Measurements from ENCODE around the gene TNFRSF8.

GRCh38 chr1:12073796-12074195 is 10.7 kb downstream of the TNFRSF8 start:
- TF ChIP-seq CTCF (IDR thresholded peaks at IDR 0.05): no peak
- TF ChIP-seq POLR2A (IDR thresholded peaks at IDR 0.05): no peak
